ENCODE measurements around the gene CBARP.
A peak's percentile ranks its signal among the peaks of the same experiment; 100 is the strongest.

Gene CBARP

GRCh38 chr19:1261538-1261797 lies 23.7 kb upstream of the CBARP start:
- no peak for DNase-seq (ENCODE audit: extremely low spot score)
- ChIA-PET CTCF (interaction anchor here (1.4 to 18.0 kb wide), 3 partner anchors 9 to 19 kb away, joined by 8 to 491 read pairs (median 9); partner anchors contain the start of genes ATP5F1D and CBARP), POLR2A (no interaction called here)
- TF ChIP-seq CTCF (IDR thresholded peaks at IDR 0.05; ENCODE audit: control extremely low read depth, extremely low read depth, low read depth, missing control alignments) = peak; percentile 12

GRCh38 chr19:1260749-1261537 lies 23.1 kb upstream of the CBARP start:
- CTCF ChIA-PET = interaction anchor here (1.4 to 18.0 kb wide), 3 partner anchors 8 to 18 kb away, joined by 8 to 491 read pairs (median 9); partner anchors contain the start of genes ATP5F1D and CBARP
- TF ChIP-seq CTCF (IDR thresholded peaks at IDR 0.05; ENCODE audit: control extremely low read depth, extremely low read depth, low read depth, missing control alignments) = no peak
- DNase-seq (ENCODE audit: extremely low spot score) = peak; percentile 96
- POLR2A ChIA-PET = interaction anchor here (3.5 kb wide), 1 partner anchor 8 kb away, joined by 15 read pairs; the partner anchor contains the start of gene CIRBP

GRCh38 chr19:1259876-1260748 lies 22.3 kb upstream of the CBARP start:
- DNase-seq (ENCODE audit: extremely low spot score) = no peak
- ChIA-PET POLR2A (interaction anchor here (3.5 kb wide), 1 partner anchor 9 kb away, joined by 15 read pairs; the partner anchor contains the start of gene CIRBP), CTCF (interaction anchor here (18.0 kb wide), 1 partner anchor 17 kb away, joined by 491 read pairs; the partner anchor contains the start of genes ATP5F1D and CBARP)
- no peak for TF ChIP-seq CTCF (IDR thresholded peaks at IDR 0.05; ENCODE audit: control extremely low read depth, extremely low read depth, low read depth, missing control alignments)

GRCh38 chr19:1259206-1259875 lies 21.5 kb upstream of the CBARP start:
- POLR2A ChIA-PET = interaction anchor here (3.5 kb wide), 1 partner anchor 10 kb away, joined by 15 read pairs; the partner anchor contains the start of gene CIRBP
- TF ChIP-seq CTCF (IDR thresholded peaks at IDR 0.05; ENCODE audit: control extremely low read depth, extremely low read depth, low read depth, missing control alignments) = no peak
- DNase-seq (ENCODE audit: extremely low spot score) = peak; percentile 68
- CTCF ChIA-PET = interaction anchor here (18.0 kb wide), 1 partner anchor 17 kb away, joined by 491 read pairs; the partner anchor contains the start of genes ATP5F1D and CBARP

- POLR2A ChIA-PET = interaction anchor here (3.5 kb wide), 1 partner anchor 10 kb away, joined by 15 read pairs; the partner anchor contains the start of gene CIRBP
- TF ChIP-seq CTCF (IDR thresholded peaks at IDR 0.05; ENCODE audit: control extremely low read depth, extremely low read depth, low read depth, missing control alignments) = no peak
- CTCF ChIA-PET = interaction anchor here (1.4 to 18.0 kb wide), 2 partner anchors 8 to 16 kb away, joined by 4 to 491 read pairs; partner anchors contain the start of genes ATP5F1D and CBARP
- no peak for DNase-seq (ENCODE audit: extremely low spot score)
These were observed 21.0 kb upstream of the CBARP start for GRCh38 chr19:1258707-1259205.
